Measurements from ENCODE around the gene AUTS2.

- TF ChIP-seq ZNF23 (CRISPR knock-in tag; IDR thresholded peaks at IDR 0.05) (no peak), POLR2A (conservative IDR thresholded peaks at IDR 0.05) (no peak), CTCF (IDR thresholded peaks at IDR 0.05 in 2 of 3, conservative IDR thresholded peaks at IDR 0.05 in 1 of 3; ENCODE audit: insufficient read depth in 2 of 3, low read depth in 1 of 3, low read length in 3 of 3) (no peak), NCOA2 (IDR thresholded peaks at IDR 0.05; ENCODE audit: partially characterized antibody in 2 of 2) (no peak), MAX (CRISPR knock-in tag; IDR thresholded peaks at IDR 0.05) (no peak), ETS1 (conservative IDR thresholded peaks at IDR 0.05; ENCODE audit: control insufficient read depth, low read depth, low read length) (no peak), ZNF79 (CRISPR knock-in tag; IDR thresholded peaks at IDR 0.05; ENCODE audit: low read depth) (no peak), MAFF (IDR thresholded peaks at IDR 0.05; ENCODE audit: low read length) (no peak), MLLT1 (IDR thresholded peaks at IDR 0.05) (no peak)
Observed at GRCh38 chr7:69633122-69633831, 35.0 kb downstream of the AUTS2 start.
